Measurements from ENCODE around the gene GP2. TPM values are rescaled to one million over a fixed set of nuclear protein-coding genes. Genes with fewer than 3 reads are reported as not detected.
A peak's percentile ranks its signal among the peaks of the same experiment; 100 is the strongest.

GP2 gene
- total RNA-seq, 1 donor from 2014 or later = 2.8 TPM

- DNase-seq (ENCODE audit: low spot score) (no peak), ATAC-seq (no peak)
- intact Hi-C loops (cut with DNase I) = no loop called here
Observed at GRCh38 chr16:20310421-20311395, 16.6 kb downstream of the GP2 start.

- ATAC-seq = no peak
- intact Hi-C loops (cut with DNase I) = no loop called here
- DNase-seq (ENCODE audit: low spot score) = no peak
Observed at GRCh38 chr16:20309786-20310185, 17.5 kb downstream of the GP2 start.

- DNase-seq (ENCODE audit: low spot score) (no peak), ATAC-seq (no peak)
- intact Hi-C loops (cut with DNase I) = no loop called here
Observed at GRCh38 chr16:20308801-20309590, 18.3 kb downstream of the GP2 start.

GRCh38 chr16:20308266-20308665, 19.0 kb downstream of the GP2 start:
- DNase-seq (ENCODE audit: low spot score) (no peak), ATAC-seq (no peak)
- intact Hi-C loops (cut with DNase I) = no loop called here

GRCh38 chr16:20307791-20308190, 19.5 kb downstream of the GP2 start:
- DNase-seq (ENCODE audit: low spot score) = no peak
- no peak for ATAC-seq

GRCh38 chr16:20307240-20307671, 20.1 kb downstream of the GP2 start:
- intact Hi-C loops (cut with DNase I) = no loop called here
- ATAC-seq = no peak
- DNase-seq (ENCODE audit: low spot score) = no peak

More at GRCh38 chr16:20307791-20308190, 19.5 kb downstream of the GP2 start:
- intact Hi-C loops (cut with DNase I) = no loop called here

GRCh38 chr16:20306401-20306800, 20.9 kb downstream of the GP2 start:
- ATAC-seq = no peak
- intact Hi-C loops (cut with DNase I) = no loop called here
- no peak for DNase-seq (ENCODE audit: low spot score)

- intact Hi-C loops (cut with DNase I) = no loop called here
- ATAC-seq (no peak), DNase-seq (ENCODE audit: low spot score) (no peak)
Observed at GRCh38 chr16:20303012-20303411, 24.3 kb downstream of the GP2 start.

GRCh38 chr16:20302389-20302788, 24.9 kb downstream of the GP2 start:
- DNase-seq (ENCODE audit: low spot score) = no peak
- intact Hi-C loops (cut with DNase I) = no loop called here
- ATAC-seq = no peak

GRCh38 chr16:20301840-20302239, 25.5 kb downstream of the GP2 start:
- intact Hi-C loops (cut with DNase I) = no loop called here
- ATAC-seq = no peak

GRCh38 chr16:20300312-20301097, 26.8 kb downstream of the GP2 start:
- peak; percentile 61 for DNase-seq (ENCODE audit: low spot score)
- intact Hi-C loops (cut with DNase I) = no loop called here
- ATAC-seq = no peak

More at GRCh38 chr16:20301840-20302239, 25.5 kb downstream of the GP2 start:
- DNase-seq (ENCODE audit: low spot score) = no peak

- ATAC-seq (no peak), DNase-seq (ENCODE audit: low spot score) (no peak)
- intact Hi-C loops (cut with DNase I) = no loop called here
Observed at GRCh38 chr16:20298452-20298851, 28.9 kb downstream of the GP2 start.

GRCh38 chr16:20291208-20292206, 35.8 kb downstream of the GP2 start:
- no peak for DNase-seq (ENCODE audit: low spot score)
- no peak for ATAC-seq
- intact Hi-C loops (cut with DNase I) = no loop called here

GRCh38 chr16:20289571-20289970, 37.7 kb downstream of the GP2 start:
- intact Hi-C loops (cut with DNase I) = no loop called here
- ATAC-seq (no peak), DNase-seq (ENCODE audit: low spot score) (no peak)

GRCh38 chr16:20285993-20286499, 41.3 kb downstream of the GP2 start:
- ATAC-seq (no peak), DNase-seq (ENCODE audit: low spot score) (no peak)
- intact Hi-C loops (cut with DNase I) = no loop called here

- intact Hi-C loops (cut with DNase I) = no loop called here
- ATAC-seq (no peak), DNase-seq (ENCODE audit: low spot score) (no peak)
Observed at GRCh38 chr16:20280259-20280658, 47.1 kb downstream of the GP2 start.

GRCh38 chr16:20271893-20272292, 55.4 kb downstream of the GP2 start:
- ATAC-seq = no peak
- DNase-seq (ENCODE audit: low spot score) = no peak
- intact Hi-C loops (cut with DNase I) = no loop called here

- ATAC-seq = no peak
- no peak for DNase-seq (ENCODE audit: low spot score)
- intact Hi-C loops (cut with DNase I) = no loop called here
Observed at GRCh38 chr16:20268409-20268808, 58.9 kb downstream of the GP2 start.
